Measurements from ENCODE around the gene CD300LF.

CD300LF gene

GRCh38 chr17:74720506-74720905 is 7.8 kb upstream of the CD300LF start:
- Histone ChIP-seq H3K4me3 (no peak overlapping the region), H3K36me3 (no peaks in the 10 kb centered on the region), H3K27ac (no peak overlapping the region), H3K27me3 (no peaks in the 10 kb centered on the region), H3K4me1 (no peaks in the 10 kb centered on the region), H4K20me1 (no peaks in the 10 kb centered on the region), H3K9me3 (no peaks in the 10 kb centered on the region), H3K9ac (no peak overlapping the region), H3K4me2 (no peak overlapping the region)
- no peak for TF ChIP-seq Cebpa-rat (IDR thresholded peaks at IDR 0.05)

GRCh38 chr17:74715144-74715543 is 2.4 kb upstream of the CD300LF start:
- no peaks in the 10 kb centered on the region for H4K20me1 ChIP-seq
- H3K9me3 ChIP-seq = no peaks in the 10 kb centered on the region
- H3K4me1 ChIP-seq = peaks cover 14% of the 10 kb centered on the region
- H3K36me3 ChIP-seq = no peaks in the 10 kb centered on the region
- no peak overlapping the region for H3K9ac ChIP-seq
- H3K27me3 ChIP-seq = no peaks in the 10 kb centered on the region
- no peak overlapping the region for H3K4me3 ChIP-seq
- no peak for TF ChIP-seq Cebpa-rat (IDR thresholded peaks at IDR 0.05)
- H3K27ac ChIP-seq = no peak overlapping the region
- no peak overlapping the region for H3K4me2 ChIP-seq

DNA sequence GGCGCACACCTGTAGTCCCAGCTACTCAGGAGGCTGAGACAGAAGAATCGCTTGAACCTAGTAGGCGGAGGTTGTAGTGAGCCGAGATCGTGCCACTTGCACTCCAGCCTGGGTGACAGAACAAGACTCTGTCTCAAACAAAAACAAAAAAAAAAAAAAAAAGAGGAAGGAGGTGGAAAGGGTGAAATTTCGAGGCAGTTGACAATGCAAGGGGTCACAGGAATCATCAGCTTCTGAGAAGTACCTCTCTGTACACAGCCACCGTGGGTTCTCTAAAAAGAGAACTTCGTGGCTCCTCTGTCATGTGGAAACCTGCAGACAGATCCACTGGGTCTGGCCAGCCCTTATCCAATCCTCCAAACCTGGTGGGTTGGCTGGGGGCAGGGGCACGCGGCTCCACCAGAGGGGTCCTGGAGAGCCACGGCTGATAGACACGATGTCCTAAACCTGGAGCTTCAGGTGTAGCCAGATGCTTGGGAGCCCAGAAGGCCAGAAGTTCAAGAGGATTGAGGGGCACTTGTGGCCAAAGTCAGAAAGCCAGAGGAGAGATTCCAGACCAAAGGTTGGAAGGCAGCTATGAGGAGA is 540 bp upstream of the CD300LF start:
- Histone ChIP-seq H3K9ac (no peak overlapping the region), H3K4me3 (no peak overlapping the region), H3K27ac (no peak overlapping the region), H3K9me3 (no peaks in the 10 kb centered on the region), H3K36me3 (no peaks in the 10 kb centered on the region), H3K27me3 (no peaks in the 10 kb centered on the region), H3K4me2 (peak overlapping the region; percentile 51), H3K4me1 (peaks cover 14% of the 10 kb centered on the region), H4K20me1 (no peaks in the 10 kb centered on the region)
- TF ChIP-seq Cebpa-rat (IDR thresholded peaks at IDR 0.05) = no peak

DNA sequence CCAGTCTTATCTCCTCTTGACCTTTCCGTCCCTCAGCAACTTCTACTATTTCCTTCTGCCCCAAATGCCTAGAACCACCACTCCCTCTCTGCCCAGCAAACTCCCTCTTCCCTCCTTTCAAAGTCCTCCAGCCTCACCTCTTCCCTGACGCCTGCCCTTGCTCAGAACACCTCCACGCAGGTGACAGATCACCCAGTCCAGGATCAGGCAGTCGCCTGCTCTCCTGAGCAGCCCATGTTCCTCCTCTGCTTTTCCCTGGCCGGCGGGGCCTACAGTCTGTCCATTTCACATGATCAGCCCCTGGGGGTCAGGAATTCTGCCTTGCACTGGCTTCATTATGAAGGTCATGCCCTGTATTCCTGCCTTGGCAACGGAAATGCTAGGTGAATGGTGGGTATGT is 422 bp downstream of the CD300LF start:
- Histone ChIP-seq H4K20me1 (no peaks in the 10 kb centered on the region), H3K9me3 (no peaks in the 10 kb centered on the region), H3K36me3 (no peaks in the 10 kb centered on the region), H3K4me1 (peaks cover 14% of the 10 kb centered on the region), H3K9ac (no peak overlapping the region), H3K27me3 (no peaks in the 10 kb centered on the region), H3K4me2 (peak overlapping the region; percentile 51), H3K27ac (no peak overlapping the region), H3K4me3 (no peak overlapping the region)
- TF ChIP-seq Cebpa-rat (IDR thresholded peaks at IDR 0.05) = no peak

- H3K27ac ChIP-seq = no peak overlapping the region
- H3K4me1 ChIP-seq = peaks cover 14% of the 10 kb centered on the region
- H3K4me2 ChIP-seq = no peak overlapping the region
- no peaks in the 10 kb centered on the region for H4K20me1 ChIP-seq
- H3K27me3 ChIP-seq = no peaks in the 10 kb centered on the region
- no peaks in the 10 kb centered on the region for H3K36me3 ChIP-seq
- no peak overlapping the region for H3K4me3 ChIP-seq
- H3K9me3 ChIP-seq = no peaks in the 10 kb centered on the region
- no peak for TF ChIP-seq Cebpa-rat (IDR thresholded peaks at IDR 0.05)
- no peak overlapping the region for H3K9ac ChIP-seq
Observed at GRCh38 chr17:74711058-74711824, 1.5 kb downstream of the CD300LF start.

DNA sequence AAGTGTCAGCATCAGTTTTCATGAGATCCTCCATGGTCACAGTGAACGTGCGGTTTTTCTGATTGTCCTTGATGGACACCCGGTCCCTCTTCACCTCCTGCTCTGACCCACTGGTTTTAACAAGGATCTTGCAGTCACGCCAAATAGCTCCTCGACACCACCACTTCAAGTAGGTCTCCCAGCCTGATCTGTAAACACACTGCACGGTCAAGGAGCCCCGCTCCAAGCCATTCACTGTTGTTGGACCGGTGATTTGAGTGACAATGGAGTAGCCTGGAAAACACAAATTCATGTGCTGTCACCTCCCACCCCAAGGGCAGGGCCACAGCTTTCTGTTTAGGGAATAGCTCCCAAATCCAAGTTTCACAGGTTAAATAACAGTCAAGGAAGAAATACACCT is 8.2 kb downstream of the CD300LF start:
- H3K4me3 ChIP-seq = no peak overlapping the region
- H3K9me3 ChIP-seq = no peaks in the 10 kb centered on the region
- H3K9ac ChIP-seq = no peak overlapping the region
- no peaks in the 10 kb centered on the region for H3K27me3 ChIP-seq
- no peaks in the 10 kb centered on the region for H3K36me3 ChIP-seq
- H4K20me1 ChIP-seq = no peaks in the 10 kb centered on the region
- H3K4me1 ChIP-seq = no peaks in the 10 kb centered on the region
- no peak overlapping the region for H3K4me2 ChIP-seq
- H3K27ac ChIP-seq = no peak overlapping the region
- no peak for TF ChIP-seq Cebpa-rat (IDR thresholded peaks at IDR 0.05)

DNA sequence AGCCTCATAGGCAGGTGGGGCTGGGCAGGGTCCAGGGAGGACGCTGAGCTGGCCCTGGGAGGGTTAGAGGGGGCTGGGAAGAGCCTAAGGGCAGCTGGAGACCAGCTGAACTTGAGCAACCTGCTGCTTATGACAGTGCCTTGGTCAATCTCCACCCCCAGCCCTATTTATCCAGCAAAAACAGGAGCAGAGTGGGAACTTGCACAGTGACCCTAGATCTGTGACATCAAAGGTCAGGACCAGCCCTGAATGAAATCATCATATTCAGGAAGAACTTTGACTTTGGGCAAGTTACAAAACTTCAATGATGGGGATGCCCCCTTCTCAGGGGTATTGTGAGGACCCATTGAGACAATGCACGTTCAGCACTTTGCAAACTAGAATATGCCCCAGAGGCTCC is 9.4 kb downstream of the CD300LF start:
- no peaks in the 10 kb centered on the region for H3K4me1 ChIP-seq
- no peak overlapping the region for H3K4me3 ChIP-seq
- no peak for TF ChIP-seq Cebpa-rat (IDR thresholded peaks at IDR 0.05)
- no peaks in the 10 kb centered on the region for H3K9me3 ChIP-seq
- H4K20me1 ChIP-seq = no peaks in the 10 kb centered on the region
- no peaks in the 10 kb centered on the region for H3K36me3 ChIP-seq
- no peak overlapping the region for H3K27ac ChIP-seq
- no peaks in the 10 kb centered on the region for H3K27me3 ChIP-seq
- H3K4me2 ChIP-seq = no peak overlapping the region
- H3K9ac ChIP-seq = no peak overlapping the region

DNA sequence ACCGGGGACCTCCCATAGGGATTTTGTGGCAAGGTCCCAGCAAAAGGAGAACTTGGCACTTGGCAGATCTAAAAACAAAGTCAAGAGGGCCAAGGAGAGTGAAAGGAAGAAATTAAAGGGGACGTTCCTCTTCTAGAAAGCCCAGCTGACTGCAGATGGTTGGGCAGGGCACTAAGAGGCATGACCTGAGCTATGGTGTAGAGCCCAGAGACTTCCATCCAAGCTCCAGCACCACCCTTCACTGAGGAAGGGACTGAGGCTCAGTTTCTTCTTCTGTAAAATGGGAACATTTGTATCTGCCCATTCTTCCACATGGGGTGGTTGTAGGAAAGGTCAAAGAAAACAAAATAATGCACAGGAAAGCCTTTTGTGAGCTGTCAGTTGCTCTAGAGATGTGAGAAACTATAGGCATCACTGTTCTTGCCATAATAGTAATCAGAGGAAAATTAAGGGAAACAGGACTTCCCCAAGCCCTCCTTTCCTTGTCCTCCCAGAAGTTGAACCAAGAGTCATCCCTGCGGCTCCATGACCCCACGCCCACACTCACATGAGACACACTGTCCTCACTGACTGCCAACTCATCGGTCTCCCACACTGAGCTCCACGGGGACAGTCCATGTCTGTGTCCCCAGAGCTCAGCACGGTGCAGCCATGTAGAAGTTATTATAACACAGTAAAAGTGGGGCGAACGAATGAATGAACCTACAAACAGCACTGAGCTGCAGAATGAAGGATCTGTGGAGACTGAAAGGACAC is 10.4 kb downstream of the CD300LF start:
- no peaks in the 10 kb centered on the region for H3K9me3 ChIP-seq
- no peak overlapping the region for H3K27ac ChIP-seq
- H3K9ac ChIP-seq = no peak overlapping the region
- no peak overlapping the region for H3K4me3 ChIP-seq
- H4K20me1 ChIP-seq = no peaks in the 10 kb centered on the region
- peaks cover 6% of the 10 kb centered on the region for H3K4me1 ChIP-seq
- TF ChIP-seq Cebpa-rat (IDR thresholded peaks at IDR 0.05) = no peak
- no peaks in the 10 kb centered on the region for H3K27me3 ChIP-seq
- no peak overlapping the region for H3K4me2 ChIP-seq
- H3K36me3 ChIP-seq = no peaks in the 10 kb centered on the region

DNA sequence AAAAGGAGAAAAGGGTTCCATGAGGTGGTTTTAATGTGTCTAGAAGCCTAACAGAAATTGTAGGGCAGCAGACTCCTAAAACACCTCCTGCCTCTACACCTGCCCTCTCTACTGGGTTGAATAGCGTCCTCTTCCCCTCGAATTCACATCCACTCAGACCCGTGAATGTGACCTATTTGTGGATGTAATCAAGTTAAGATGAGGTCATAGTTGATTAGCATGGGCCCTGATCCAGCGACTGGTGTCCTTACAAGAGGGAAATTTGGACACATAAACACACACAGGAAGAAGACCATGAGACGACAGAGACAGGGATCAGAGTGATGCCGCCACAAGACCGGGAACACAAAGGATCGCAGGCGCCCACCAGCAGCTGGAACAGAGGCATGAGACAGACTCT is 13.5 kb downstream of the CD300LF start:
- Histone ChIP-seq H3K4me2 (no peak overlapping the region), H3K9ac (no peak overlapping the region), H3K36me3 (no peaks in the 10 kb centered on the region), H3K9me3 (no peaks in the 10 kb centered on the region), H3K27me3 (no peaks in the 10 kb centered on the region), H3K4me3 (no peak overlapping the region), H4K20me1 (no peaks in the 10 kb centered on the region), H3K4me1 (peaks cover 6% of the 10 kb centered on the region), H3K27ac (no peak overlapping the region)
- TF ChIP-seq Cebpa-rat (IDR thresholded peaks at IDR 0.05) = no peak

DNA sequence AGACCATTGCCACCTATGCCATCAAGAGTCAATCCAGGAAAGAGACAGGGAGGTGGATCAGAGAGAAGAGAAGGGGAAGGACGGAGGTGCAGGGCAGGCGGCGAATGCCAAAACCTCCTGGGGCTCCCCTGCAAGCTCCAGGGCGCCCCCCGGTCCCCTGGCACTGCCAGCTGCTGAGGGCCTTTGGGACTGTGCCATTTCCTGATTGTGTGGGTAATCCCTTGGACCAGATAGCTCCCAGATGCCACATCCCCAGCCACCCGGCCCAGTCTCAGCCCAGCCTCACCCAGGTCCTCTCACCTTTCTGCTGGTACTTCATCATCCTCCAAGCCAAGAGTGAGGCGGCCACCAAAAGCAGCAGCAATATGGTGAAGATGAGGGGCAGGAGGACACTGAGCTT is 14.7 kb downstream of the CD300LF start:
- TF ChIP-seq Cebpa-rat (IDR thresholded peaks at IDR 0.05) = no peak
- Histone ChIP-seq H3K27me3 (no peaks in the 10 kb centered on the region), H3K9ac (no peak overlapping the region), H3K4me2 (peak overlapping the region; percentile 31; the same call in 1 of the 2 replicates), H3K4me3 (no peak overlapping the region), H3K4me1 (peaks cover 6% of the 10 kb centered on the region), H3K27ac (no peak overlapping the region), H3K36me3 (no peaks in the 10 kb centered on the region), H4K20me1 (no peaks in the 10 kb centered on the region), H3K9me3 (no peaks in the 10 kb centered on the region)
